ENCODE results near the gene CABP4. TPM values are rescaled to one million over a fixed set of nuclear protein-coding genes. Genes with fewer than 3 reads are reported as not detected.

The CABP4 gene
- total RNA-seq = not detected

DNA sequence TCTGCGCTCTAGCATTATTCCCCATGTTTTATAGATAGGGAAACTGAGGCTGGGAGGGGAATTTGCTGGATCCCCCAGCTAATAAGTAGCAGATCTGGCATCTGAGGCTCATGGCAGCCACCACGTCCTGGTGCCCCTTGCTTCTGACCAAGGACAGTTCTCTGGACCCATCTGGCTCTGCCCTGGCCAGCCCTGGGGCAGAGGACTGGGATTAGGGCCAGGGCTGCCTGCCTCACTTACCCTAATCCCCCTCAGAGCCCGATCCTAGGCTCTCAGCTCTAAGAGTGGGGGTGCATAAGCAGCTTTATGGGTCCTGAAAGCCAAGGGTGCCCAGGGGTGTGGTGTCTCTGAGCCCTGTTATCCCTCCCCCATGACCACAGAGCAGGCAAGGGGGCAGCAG is at the start of gene CABP4:
Gene CABP4, plus strand, starts transcription at position 301 of the 400 bp plus-strand sequence. Its CDS starts 70 bp downstream, at position 371.
- FAIRE-seq = no peak
- DNase-seq (ENCODE audit: low spot score in 2 of 2) = no peak

DNA sequence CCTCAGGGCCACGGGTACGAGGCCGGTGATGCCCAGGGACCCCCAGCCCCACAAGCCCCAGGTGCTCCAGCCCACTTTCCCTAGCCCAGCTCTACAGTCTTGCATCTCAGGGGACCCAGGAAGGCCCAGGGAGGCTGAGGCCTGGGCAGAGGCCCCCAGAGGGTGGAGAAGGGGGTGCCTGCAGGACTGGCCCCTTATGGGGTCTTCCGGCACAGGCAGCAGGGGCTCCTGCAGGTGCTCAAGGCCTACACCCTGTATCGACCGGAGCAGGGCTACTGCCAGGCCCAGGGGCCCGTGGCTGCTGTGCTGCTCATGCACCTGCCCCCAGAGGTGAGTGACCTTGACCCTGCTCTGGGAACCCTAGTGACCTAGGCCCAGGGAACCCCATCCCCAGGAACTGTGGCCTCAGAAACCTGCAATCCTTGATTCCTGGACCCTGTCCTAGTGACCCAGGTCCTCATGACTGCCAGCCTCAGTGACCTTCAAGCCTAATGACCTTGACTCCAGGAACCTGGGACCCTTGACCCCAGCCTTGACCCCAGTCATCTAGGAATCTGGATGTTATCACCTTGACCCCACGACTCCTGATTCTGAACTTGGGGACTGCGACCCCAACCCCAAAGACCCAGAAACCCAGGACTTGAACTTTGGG is 49.3 kb upstream of the CABP4 start:
- no peak for DNase-seq (ENCODE audit: low spot score in 2 of 2)
- no peak for FAIRE-seq

DNA sequence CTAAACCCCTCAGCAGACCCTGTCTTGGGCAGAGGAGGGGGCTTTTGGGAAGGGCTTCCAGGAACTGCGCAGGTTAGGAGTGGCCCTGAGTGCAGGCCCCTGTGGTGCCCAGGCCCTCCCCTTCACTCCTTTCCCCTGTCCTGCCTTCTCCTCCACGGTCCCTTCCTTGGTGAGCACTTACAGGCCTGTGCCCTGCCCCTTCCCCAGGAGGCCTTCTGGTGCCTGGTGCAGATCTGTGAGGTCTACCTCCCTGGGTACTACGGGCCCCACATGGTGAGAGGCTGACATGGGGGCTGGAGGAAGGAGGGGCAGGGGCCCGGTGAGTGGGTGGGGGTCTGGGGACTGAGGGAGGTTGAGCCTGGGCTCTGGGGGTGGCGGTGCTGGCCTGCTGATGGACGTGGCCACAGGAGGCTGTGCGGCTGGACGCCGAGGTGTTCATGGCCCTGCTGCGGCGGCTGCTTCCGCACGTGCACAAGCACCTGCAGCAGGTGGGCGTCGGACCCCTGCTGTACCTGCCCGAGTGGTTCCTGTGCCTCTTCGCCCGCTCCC is 48.7 kb upstream of the CABP4 start:
- FAIRE-seq = no peak
- no peak for DNase-seq (ENCODE audit: low spot score in 2 of 2)

DNA sequence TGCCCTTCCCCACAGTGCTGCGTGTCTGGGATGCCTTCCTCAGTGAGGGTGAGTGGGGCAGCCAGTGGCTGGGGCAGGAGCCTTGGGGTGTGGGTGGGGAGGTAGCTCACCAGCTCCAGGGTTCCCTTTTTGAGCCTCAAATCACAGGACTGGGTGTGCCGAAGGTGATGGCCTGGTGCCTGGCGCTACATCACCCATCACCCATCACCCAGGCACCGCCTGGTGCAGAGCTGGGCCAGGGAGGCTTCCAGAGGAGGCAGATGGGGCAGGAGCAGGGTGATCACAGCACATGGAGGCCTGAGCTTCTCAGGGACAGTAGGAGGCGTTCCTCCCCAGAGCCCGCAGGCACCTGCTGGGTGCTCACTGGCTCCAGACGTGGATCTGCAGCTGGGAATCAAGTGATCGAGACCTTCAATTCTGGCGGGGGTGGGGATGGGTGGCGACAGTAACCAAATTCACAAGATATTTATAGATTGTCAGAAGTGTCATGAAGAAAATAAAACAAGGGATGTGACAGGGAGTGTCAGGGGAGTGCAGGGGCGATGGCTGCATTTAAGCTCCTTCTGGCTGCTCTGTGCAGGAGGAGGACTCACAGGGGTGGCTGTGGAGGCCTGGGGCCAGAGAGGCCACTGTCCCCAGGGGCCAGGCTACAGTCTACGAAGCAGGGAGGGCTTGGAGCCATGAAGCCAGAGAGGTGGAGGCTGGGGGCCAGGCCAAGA is 48.0 kb upstream of the CABP4 start:
- peak; percentile 71 to 76 for DNase-seq (ENCODE audit: low spot score in 2 of 2)
- FAIRE-seq = no peak

DNA sequence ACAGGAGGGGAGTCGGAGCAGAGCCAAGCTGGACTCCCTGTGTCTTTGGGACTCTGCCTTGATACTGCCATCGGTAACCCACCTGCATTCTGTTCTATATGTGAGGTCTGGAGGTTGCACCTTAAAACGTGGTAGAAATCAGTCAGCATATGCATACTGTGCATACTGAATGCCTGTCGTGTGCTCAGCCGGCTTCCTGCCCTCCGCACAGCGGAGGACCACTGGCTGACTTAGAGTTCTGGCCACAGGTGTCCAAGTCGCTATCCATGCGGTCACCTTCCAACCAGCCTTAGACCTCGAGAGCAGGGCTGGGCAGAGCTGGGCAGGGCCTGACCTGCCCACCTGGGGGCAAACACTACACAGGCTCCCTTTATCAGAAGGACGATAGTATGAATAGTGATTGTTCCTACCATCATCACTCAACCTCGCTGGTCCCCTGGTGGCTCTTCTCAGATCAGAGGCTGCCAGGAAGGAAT is 47.4 kb upstream of the CABP4 start:
- no peak for FAIRE-seq

DNA sequence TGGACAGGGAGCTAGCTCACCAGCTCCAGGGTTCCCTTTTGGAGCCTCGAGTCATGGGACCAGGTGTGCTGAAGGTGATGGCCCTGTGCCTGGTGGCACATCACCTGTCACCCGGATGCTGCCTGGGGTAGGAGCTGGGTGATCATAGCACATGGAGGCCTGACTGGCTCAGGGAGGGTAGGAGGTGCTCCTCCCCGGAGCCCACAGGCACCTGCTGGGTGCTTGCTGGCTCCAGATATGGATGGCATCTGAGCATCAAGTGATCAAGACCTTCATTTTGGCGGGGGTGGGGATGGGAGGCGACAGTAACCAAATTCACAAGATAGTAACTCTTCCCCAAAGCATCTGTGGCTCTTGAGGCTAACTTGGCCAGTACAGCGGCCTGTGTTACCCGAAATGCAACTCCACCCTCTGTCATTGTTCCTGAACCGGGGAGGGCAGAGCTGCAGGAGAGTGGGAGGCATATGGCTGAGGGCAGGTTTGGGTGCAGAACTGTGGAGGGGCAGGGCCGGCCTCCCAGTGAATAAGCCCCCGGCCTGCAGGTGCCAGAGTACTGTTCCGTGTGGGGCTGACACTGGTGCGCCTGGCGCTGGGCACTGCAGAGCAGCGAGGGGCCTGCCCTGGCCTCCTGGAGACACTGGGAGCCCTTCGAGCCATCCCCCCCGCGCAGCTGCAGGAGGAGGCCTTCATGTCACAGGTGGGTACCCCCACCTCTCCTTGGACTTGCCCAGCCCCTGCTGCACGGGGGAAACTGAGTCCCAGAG is 46.5 kb upstream of the CABP4 start:
- no peak for DNase-seq (ENCODE audit: low spot score in 2 of 2)
- FAIRE-seq = no peak

More for the DNA sequence above, 47.4 kb upstream of the CABP4 start:
- no peak for DNase-seq (ENCODE audit: low spot score in 2 of 2)

DNA sequence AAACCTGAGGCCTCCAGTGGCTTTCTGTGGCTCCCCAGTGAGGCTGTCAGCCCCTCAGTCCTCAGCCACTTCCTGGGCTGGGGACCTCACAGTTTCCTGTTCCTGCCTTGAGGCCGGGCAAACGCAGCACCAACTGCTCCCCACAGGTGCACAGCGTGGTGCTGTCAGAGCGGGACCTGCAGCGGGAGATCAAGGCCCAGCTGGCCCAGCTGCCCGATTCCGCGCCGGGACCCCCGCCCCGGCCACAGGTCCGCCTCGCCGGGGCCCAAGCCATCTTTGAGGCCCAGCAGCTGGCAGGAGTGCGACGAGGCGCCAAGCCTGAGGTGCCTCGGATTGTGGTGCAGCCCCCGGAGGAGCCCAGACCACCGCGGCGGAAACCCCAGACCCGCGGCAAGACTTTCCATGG is 45.9 kb upstream of the CABP4 start:
- no peak for FAIRE-seq
- no peak for DNase-seq (ENCODE audit: low spot score in 2 of 2)

DNA sequence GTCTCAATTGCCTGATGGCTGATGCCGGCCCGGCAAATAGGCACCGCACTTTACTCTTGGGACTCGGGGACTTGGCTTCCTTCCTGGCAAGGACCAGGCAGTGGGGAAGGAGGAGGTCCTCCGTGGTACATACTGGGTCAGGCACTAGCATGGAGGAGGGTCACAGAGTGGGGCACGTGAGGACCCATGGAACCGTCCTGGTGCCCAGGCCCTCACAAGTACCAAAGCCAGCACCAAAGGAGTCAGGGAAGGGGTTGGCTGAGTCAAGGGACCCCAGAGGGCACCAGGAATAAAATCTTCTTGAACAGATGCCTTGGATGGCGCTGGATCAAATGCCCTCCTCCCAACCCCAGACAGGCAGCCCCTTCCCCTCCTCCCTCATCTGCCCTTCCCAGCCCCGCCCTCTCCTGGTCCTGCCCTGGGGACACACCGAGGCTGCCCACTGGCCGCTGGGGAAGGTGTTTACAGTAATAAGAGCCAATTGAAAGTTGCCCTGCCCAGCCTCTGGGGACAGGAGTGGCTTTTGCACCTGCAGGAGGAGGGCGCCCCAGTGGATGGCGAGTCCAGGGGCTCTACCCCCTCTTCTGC is 45.3 kb upstream of the CABP4 start:
- FAIRE-seq (no peak), DNase-seq (ENCODE audit: low spot score in 2 of 2) (no peak)

DNA sequence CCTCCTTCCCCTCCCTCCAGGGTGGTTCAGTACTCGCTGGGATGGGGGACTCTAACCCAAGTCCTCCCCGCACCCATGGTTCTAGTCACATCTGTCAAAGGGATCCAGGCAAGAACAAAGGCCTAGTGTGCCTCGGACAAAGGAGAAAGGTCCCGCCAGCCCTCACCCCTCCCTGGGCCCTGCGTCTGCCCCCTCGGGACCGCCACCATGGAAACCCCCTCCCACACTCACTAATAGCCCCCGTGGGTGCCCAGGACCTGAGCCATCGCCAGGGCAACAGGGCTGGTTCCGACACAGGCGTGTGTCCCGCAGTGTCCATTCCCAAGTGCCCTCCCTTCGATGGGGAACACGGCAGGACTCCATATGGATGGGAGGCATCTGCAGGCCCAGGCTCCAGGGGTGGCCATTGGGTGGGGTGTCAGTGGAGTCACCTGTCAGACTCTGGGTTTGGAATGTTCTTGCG is 44.8 kb upstream of the CABP4 start:
- no peak for FAIRE-seq
- DNase-seq (ENCODE audit: low spot score in 2 of 2) = peak; percentile 58 to 80

DNA sequence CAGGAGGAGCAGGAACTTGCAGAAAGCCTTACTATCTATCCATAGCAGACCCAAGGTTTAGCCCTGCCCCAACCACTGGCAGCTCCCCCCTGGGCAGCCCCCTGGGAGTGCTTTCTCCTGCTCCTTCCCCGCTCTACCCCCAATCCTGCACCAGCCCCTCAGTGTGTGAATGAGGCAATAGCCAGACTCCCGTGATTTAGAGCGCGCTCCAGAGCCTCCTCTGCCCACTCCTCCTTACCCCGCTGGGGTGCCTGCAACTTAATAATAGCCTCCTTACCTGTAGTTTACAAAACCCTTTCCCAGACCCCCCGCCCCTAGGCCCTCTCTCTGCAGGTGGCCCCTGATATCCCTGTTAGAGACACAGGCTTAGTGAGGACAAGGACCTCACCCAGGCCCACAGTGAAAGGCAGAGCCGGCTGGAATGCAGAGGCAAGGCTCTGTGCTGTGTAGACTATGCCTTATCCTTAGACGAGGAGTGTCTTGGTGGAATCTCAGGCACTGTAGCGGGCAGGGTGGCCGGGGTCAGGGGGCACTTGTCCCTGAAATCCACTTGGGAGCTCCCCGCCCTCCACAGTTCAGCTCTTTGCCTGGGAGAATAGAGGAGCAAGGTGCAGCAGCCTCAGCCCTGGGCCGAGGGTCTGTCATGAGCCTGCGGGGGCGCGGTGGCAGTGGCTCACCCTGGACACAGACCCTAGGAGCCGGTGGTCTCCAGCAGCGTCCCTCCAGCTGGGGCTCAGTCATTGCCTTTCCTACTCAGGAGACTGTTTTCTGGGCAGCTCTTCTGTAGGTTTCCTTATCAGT is 44.0 kb upstream of the CABP4 start:
- DNase-seq (ENCODE audit: low spot score in 2 of 2) = no peak

DNA sequence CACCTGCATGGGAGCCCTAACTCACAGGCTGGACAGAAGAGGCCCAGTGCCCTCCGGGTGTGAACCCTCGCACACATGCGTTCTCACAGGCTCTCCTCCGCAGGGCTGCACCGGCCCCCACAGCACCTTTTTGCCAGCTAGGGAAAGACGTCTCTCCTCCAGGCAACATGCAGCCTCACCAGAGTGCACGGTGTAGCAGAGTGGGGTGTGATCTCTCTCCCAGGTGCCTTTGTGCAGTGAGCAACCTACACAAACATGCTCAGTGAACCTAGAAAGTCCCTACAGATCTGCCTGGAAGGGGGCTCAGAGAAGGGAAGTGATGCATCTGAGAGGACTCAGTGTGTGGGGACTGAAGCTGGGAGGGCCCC is 43.4 kb upstream of the CABP4 start:
- no peak for DNase-seq (ENCODE audit: low spot score in 2 of 2)
- FAIRE-seq = no peak

More for the DNA sequence above, 44.0 kb upstream of the CABP4 start:
- FAIRE-seq = no peak

DNA sequence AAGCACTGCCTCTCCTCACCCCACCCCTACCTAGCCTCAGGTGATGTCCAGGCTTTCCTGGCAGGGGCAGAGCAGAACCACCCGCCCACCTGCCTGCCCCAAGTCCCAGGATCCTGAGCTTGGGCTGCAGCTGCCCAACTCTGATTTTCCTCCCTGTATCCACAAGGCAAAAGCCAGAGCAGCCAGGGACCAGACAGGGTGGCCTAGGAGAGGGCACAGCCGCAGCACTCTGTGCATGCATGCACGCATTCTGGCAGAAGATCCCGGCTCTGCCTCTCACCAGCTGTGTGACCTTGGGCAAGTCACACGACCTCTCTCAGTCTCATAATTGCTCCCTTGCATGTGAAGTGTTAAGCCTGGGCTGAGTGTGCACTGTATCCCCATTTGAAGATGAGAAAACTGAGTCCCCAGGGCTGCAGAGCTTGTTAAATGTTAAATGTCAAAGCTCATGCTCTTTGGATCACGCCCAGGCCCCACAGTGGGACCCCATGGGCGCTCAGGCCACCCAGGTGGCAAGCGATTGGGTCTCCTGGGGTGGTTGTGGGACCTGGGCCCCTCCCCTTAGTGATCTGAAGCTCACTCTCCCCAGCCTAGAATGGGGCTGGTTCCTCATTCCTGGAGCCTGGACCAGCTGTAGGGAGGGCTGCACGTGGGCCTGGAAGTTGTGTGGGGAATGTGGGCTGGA is 42.5 kb upstream of the CABP4 start:
- DNase-seq (ENCODE audit: low spot score in 2 of 2) (no peak), FAIRE-seq (no peak)

DNA sequence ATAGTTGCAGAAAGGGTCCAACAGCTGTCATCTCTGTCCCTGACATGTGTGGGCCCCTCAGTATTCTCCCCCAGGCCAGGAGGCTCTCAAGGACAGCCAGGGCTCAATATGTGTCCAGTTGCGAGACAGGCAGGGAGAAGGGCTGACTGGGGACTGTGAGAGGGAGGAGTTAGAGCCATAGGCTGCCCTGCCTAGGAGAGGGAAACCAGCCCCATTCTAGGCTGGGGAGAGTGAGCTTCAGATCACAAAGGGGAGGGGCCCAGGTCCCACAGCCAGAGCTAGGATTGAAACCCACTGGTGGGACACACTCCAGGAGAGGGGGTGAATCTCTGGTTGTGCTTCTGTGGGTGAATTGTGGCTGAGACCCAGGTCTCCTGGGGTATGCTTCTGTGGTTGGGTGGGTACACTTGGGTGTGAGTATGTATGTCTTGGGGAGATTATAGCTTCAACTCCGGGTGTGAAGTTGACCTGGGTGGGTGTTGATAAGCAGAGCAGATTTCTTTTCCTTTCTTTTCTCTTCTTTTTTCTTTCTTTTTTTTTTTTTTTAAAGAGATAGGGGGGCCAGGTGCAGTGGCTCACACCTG is 41.8 kb upstream of the CABP4 start:
- DNase-seq (ENCODE audit: low spot score in 2 of 2) (no peak), FAIRE-seq (no peak)

DNA sequence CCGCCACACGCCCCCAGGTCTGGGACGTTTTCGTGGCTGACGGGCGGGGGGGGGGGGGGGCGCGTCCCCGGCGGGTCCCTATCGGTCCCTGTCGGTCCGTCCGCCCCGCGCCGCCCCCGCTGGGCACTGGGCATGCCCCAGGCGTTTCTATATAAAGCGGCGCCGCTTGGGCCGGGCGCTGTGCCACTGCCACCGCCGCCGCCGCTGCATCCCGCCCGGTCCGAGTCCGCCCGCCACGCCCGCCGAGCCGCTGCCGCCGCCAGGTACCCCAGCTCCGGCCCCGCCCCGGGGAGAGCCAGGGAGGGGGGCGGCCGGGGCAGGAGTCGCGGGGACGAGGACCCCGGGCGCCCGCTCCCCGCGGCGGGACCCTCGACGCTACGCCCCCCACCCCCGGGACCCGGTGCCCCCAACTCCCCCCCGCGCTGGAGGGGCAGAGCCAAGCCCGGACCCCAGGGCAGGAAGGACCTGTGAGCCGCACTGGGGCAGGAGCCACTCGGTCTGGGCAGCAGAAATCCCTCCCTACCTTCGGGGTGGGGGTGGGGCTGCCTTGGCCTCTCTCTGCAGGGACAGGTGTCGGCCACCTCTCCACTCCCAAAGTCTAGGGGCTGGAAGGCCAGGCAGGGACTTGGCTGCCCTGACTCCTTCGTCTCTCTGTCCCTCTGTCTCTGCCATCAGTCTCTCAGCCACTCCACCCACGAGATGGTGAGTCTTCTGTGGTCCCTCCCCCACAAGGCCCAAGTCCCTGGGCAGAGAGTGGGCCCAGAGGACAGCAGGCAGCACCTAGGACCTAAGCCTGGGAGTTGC is 39.5 kb upstream of the CABP4 start, which contains the start of gene CARNS1:
Gene CARNS1, plus strand, starts transcription at position 178 of the 804 bp plus-strand sequence. Its CDS starts 522 bp downstream, at position 700.
- DNase-seq (ENCODE audit: low spot score in 2 of 2) (peak; percentile 64 to 77), FAIRE-seq (no peak)

DNA sequence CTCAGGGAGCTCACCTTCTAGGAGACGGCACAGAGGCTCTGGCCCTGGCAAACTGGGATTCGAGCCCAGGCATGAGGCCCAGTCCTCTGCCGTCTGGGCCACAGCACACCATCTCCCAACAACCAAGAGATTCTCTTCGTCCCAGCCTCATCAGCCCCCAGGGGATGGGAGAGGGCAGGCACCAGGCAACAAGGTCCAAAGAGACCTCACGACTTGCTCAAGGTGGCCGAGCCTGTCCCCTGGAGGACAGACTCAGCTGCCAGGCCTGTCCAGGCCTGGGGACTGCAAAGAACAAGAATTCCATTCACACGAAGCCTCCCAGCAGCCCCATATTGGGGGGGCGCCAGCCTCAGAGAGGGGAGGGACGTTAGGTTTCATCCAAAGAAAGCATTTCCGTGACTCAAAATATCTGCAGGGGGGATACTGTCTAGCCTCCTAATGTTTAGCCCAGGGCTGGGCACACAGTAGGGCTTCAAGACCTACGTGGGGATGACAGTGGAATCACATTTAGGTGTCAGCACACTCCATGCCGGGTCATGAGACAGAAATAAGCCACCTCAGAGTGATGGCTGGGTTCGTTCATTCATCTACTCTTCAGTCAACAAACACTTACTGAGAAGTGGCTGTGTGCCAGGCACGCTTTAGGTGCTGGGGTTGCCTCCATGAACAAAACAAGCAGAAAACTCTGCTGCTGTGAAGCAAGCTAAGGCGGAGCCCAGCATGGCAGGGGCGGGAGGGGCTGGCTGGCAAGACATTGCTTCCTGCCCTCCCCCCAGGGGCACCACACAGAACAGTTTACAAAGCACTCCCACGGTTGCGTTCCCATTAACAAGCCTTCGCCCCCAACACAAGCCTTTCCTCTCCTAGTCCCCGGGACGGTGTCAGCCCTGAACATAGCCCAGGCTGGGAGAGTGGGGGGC is 38.5 kb upstream of the CABP4 start:
- no peak for FAIRE-seq
- no peak for DNase-seq (ENCODE audit: low spot score in 2 of 2)

DNA sequence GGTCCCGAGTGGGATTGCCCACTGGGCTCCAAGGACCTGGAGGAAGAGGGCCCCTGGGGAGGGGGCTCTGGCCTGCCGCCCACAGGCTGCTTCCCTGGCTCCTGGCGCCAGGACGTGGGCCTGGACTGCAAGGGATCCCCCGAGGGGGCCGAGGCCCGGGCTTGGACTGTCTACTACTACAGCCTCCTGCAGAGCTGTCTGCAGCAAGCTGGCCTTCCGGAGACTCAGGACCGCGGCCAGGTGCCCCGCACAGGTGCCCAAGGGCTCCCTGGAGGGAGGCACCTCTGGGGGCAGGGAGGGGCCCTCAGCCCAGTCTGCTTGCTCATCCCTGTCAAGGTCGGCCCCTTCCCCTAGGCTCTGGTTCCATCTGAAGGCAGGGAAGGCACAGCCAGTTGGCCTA is 37.7 kb upstream of the CABP4 start:
- no peak for DNase-seq (ENCODE audit: low spot score in 2 of 2)
- FAIRE-seq = no peak
